ENCODE results near the gene CHD6. TPM values are rescaled to one million over a fixed set of nuclear protein-coding genes. Genes with fewer than 3 reads are reported as not detected.
A peak's percentile ranks its signal among the peaks of the same experiment; 100 is the strongest.

CHD6 gene
- total and polyA plus RNA-seq, 2 of the 13 experiments (the other 11 are each of a cell fraction or from before 2014, with no cell fraction given) = 14.4 to 52.0 TPM

- no peak for TF ChIP-seq AHDC1 (CRISPR knock-in tag; IDR thresholded peaks at IDR 0.05; ENCODE audit: borderline replicate concordance)
- no peak for TF ChIP-seq THAP8 (CRISPR knock-in tag; IDR thresholded peaks at IDR 0.05; ENCODE audit: borderline replicate concordance)
These were observed 123.7 kb downstream of the CHD6 start (continued) for GRCh38 chr20:41494451-41494850.

- BruUV-seq (replicated peaks) = no TSS peak
- CTCF ChIA-PET (ENCODE audit: low intra/inter-chr PET ratio, low total read pairs) = no interaction called here
These were observed 134.6 kb downstream of the CHD6 start for GRCh38 chr20:41483553-41483930.

More at GRCh38 chr20:41483553-41483930, 134.6 kb downstream of the CHD6 start:
- Histone ChIP-seq H3K9me3 (ENCODE audit: low read length) (no peaks in the 10 kb centered on the region), H2AFZ (ENCODE audit: low read length) (no peak overlapping the region), H3K4me2 (ENCODE audit: low read depth, low read length) (no peak overlapping the region), H3K36me3 (replicated peaks in 1 of 2; ENCODE audit: control insufficient read depth in 1 of 2, insufficient read depth in 2 of 2, low read length in 2 of 2) (peaks cover 21 to 78% of the 10 kb centered on the region in 2 experiments), H3K27ac (ENCODE audit: extremely low read length, insufficient read depth, low read length) (no peak overlapping the region), H4K20me1 (ENCODE audit: insufficient read depth, low read length) (no peaks in the 10 kb centered on the region), H3K27me3 (ENCODE audit: control insufficient read depth in 1 of 2, insufficient read depth in 2 of 2, low read length in 2 of 2) (no peaks in the 10 kb centered on the region), H3K79me2 (ENCODE audit: insufficient read depth, low read length) (no peaks in the 10 kb centered on the region), H3K9ac (ENCODE audit: insufficient read depth, low read depth, low read length) (no peak overlapping the region), H3K4me3 (replicated peaks in 1 of 3; ENCODE audit: insufficient read depth in 1 of 3, low read depth in 2 of 3, low read length in 3 of 3) (no peak overlapping the region), H3K4me1 (ENCODE audit: insufficient read depth, low read length) (no peaks in the 10 kb centered on the region)
- ATAC-seq (0 out of 3 replicates have a peak, but pooled peaks have one; percentile 47), DNase-seq (ENCODE audit: low spot score) (no peak), FAIRE-seq (no peak)
- in situ Hi-C loops (cut with HindIII; ENCODE audit: extremely low pct_ligation_motif_present, low pct_unique_long_range_greater_than_20kb) (no loop called here), intact Hi-C loops (cut with micrococcal nuclease; ENCODE audit: unreplicated experiment) (no loop called here)
- TF ChIP-seq ZNF619 (CRISPR knock-in tag; IDR thresholded peaks at IDR 0.05) = no peak
- TF ChIP-seq ZBTB44 (CRISPR knock-in tag; IDR thresholded peaks at IDR 0.05) = no peak
- TF ChIP-seq RBM22 (optimal IDR thresholded peaks at IDR 0.05; ENCODE audit: low read length) = peak; percentile 54
- TF ChIP-seq MED8 (CRISPR knock-in tag; IDR thresholded peaks at IDR 0.05; ENCODE audit: insufficient replicate concordance) = peak; percentile 24
- no peak for TF ChIP-seq SALL2 (CRISPR knock-in tag; IDR thresholded peaks at IDR 0.05)
- TF ChIP-seq ZNF589 (CRISPR knock-in tag; conservative IDR thresholded peaks at IDR 0.05) = no peak
- TF ChIP-seq ZMYM2 (CRISPR knock-in tag; IDR thresholded peaks at IDR 0.05) = no peak
- TF ChIP-seq POLR2AphosphoS2 (IDR thresholded peaks at IDR 0.05; ENCODE audit: low read depth, low read length) = no peak
- POLR2A ChIA-PET = no interaction called here
- 100% methylated on average over 1 of the region's 1 CpG for WGBS (ENCODE audit: low lambda C conversion rate)

All from HepG2 (cell line).